GM19438 (cell line): ENCODE data around the gene OSBP2.
A peak's percentile ranks its signal among the peaks of the same experiment; 100 is the strongest.
"Not testable (repeated sequence)": the region's sequence is repeated elsewhere in the genome, so short reads cannot be mapped to it uniquely, and the experiment has no call there.

Experiments
- ATAC-seq: cut with Tn5 transposase; IDR thresholded peaks from one replicate; pipeline ENCODE4 v1.9.1; 2021; ENCODE audit warnings: low read depth; ENCODE audit not compliant: unreplicated experiment

Gene OSBP2

GRCh38 chr22:30694640-30695350 is at the start of gene OSBP2:
TSS of gene OSBP2 (plus strand) at chr22:30694874. CDS start at chr22:30694910, 36 bp downstream.
- no peak for ATAC-seq

- ATAC-seq: no peak
Measured at GRCh38 chr22:30646518-30647160, 48.0 kb upstream of the OSBP2 start.

- ATAC-seq: no peak
Measured at GRCh38 chr22:30647536-30647935, 47.1 kb upstream of the OSBP2 start.

- ATAC-seq: no peak
Measured at GRCh38 chr22:30648825-30649224, 45.8 kb upstream of the OSBP2 start.

- no peak for ATAC-seq
Measured at GRCh38 chr22:30649430-30650007, 45.2 kb upstream of the OSBP2 start.

GRCh38 chr22:30650508-30651116 is 44.1 kb upstream of the OSBP2 start:
- no peak for ATAC-seq

GRCh38 chr22:30652852-30653251 is 41.8 kb upstream of the OSBP2 start:
- ATAC-seq: no peak

- no peak for ATAC-seq
Measured at GRCh38 chr22:30654361-30654760, 40.3 kb upstream of the OSBP2 start.

GRCh38 chr22:30655532-30655931 is 39.1 kb upstream of the OSBP2 start:
- ATAC-seq: no peak

GRCh38 chr22:30662040-30662439 is 32.6 kb upstream of the OSBP2 start:
- no peak for ATAC-seq

GRCh38 chr22:30664798-30665197 is 29.9 kb upstream of the OSBP2 start:
- no peak for ATAC-seq

- no peak for ATAC-seq
Measured at GRCh38 chr22:30665266-30665665, 29.4 kb upstream of the OSBP2 start.

GRCh38 chr22:30665786-30666185 is 28.9 kb upstream of the OSBP2 start:
- no peak for ATAC-seq

- no peak for ATAC-seq
Measured at GRCh38 chr22:30667107-30667493, 27.6 kb upstream of the OSBP2 start.

GRCh38 chr22:30667494-30668385 is 26.9 kb upstream of the OSBP2 start, which contains the start of gene DUSP18:
TSS of gene DUSP18 (minus strand) at chr22:30667875. CDS start at chr22:30664003, 3,872 bp downstream.
- peak; percentile 94 for ATAC-seq

GRCh38 chr22:30668386-30668710 is 26.3 kb upstream of the OSBP2 start:
- ATAC-seq: no peak

GRCh38 chr22:30671071-30671470 is 23.6 kb upstream of the OSBP2 start:
- no peak for ATAC-seq

GRCh38 chr22:30673136-30673535 is 21.5 kb upstream of the OSBP2 start:
- no peak for ATAC-seq

GRCh38 chr22:30674482-30674881 is 20.2 kb upstream of the OSBP2 start:
- no peak for ATAC-seq

GRCh38 chr22:30675436-30675835 is 19.2 kb upstream of the OSBP2 start:
- ATAC-seq: no peak

GRCh38 chr22:30676565-30676964 is 18.1 kb upstream of the OSBP2 start:
- not testable (repeated sequence) for ATAC-seq
